HG03039 (cell line): ENCODE data around the gene ARFGEF2.
A peak's percentile ranks its signal among the peaks of the same experiment; 100 is the strongest.
"Not testable (repeated sequence)": the region's sequence is repeated elsewhere in the genome, so short reads cannot be mapped to it uniquely, and the experiment has no call there.

Experiments used
- ATAC-seq: cut with Tn5 transposase; IDR thresholded peaks from one replicate; pipeline ENCODE4 v1.9.1; 2021; ENCODE audit warnings: mild to moderate bottlenecking, moderate library complexity; ENCODE audit not compliant: unreplicated experiment

Gene ARFGEF2

DNA sequence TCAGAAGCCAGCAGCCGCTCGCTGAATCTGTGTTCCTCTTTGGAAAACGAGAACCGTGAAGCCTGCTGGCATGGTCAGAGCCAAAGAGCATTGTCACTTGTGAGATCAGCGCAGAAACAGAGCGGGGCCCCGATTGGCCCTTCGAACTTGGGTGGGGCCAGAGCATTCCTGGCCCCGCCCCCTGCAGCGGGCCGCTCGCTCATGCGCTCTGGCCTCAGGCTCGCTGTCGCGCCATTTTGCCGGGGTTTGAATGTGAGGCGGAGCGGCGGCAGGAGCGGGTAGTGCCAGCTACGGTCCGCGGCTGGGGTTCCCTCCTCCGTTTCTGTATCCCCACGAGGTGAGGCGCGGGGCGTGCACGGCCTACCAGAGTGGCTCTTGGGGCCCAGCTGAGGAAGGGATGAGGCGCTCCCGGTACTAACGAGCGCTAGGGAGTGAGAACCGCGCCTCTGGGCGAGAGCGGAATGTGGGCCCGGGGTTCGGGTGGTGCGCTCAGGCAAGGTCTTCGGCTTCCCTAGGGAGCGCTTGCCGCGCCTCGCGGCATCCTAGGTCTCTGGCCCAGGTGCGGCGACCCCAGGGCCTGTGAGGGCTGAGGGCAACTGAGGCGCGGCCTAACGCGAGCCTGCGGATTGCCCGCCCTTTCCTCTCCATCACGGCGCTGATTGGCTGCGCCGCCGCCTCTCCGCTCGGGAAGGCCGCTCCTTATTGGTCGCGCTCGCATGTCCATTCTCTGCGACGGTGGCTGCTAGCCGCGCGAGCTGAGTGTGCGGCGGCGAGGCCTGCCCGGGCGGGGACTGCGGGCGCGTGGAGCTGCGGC lies 124.8 kb downstream of the ARFGEF2 start, which contains the start of gene CSE1L:
TSS of gene CSE1L (plus strand) at position 226 of the 814 bp plus-strand sequence. CDS start 12,152 bp downstream, outside the sequence.
- peak; percentile 80 for ATAC-seq

DNA sequence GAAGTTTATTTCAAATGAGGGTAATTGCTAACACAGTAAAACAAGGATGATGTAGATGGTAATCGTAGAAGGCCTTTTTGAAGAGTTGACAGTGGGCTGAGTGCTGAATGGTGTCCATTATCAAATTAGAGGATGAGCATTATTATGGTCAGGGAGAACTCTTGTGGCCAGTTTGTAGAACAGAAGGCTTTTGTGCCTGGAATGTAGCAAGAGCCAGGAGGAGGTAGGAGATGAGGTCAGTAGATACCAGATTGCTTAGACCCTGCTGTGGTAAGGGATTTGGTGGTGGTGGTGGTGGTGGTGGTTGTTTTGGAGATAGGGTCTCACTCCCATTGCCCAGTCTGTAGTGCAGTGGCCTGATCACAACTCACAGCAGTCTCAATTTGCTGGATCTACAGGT lies 130.8 kb downstream of the ARFGEF2 start:
- no peak for ATAC-seq

DNA sequence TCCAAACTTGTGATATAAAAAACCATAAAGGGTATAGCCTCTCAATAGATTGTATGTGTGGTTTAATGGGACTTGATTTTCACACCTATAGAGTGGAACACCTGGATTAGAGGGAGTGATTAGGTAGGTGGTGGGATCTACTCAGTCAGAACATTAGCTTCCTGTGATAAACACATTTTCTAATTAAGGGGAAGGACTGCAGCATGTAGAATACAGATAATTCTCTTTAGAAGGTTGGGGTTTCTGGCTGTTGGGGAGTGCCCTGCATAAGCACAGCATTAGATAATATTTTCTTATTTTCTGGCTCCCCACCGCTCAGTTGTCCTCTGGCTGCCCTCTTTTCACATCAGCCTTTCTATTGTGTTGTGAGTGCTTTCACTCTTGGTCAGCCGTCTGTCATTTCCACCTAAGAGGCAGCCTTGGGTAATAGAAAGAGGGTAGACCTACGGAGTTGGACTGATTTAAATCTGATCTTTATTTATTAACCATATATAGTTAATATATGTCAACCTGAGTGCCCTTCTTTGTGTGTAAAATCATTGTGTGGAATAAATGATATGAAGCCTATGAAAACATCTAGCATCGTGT lies 132.6 kb downstream of the ARFGEF2 start:
- ATAC-seq, result no peak

DNA sequence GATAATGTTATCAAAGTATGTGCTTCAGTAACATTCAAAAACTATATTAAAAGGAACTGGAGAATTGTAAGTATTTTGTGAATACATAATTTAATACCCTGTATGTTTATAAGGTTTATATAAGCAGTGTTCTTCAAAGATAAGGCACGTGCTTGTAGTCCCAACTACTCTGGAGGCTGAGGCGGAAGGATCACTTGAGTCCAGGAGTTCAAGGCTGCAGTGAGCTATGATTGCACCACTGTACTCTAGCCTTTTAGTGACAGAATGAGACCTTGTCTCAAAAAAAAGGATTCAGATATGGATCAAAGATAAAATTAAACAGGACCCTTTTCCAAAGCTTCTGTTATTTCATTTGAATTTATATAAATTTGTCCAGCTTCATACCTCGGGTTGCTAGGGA lies 141.8 kb downstream of the ARFGEF2 start:
- ATAC-seq, result no peak

DNA sequence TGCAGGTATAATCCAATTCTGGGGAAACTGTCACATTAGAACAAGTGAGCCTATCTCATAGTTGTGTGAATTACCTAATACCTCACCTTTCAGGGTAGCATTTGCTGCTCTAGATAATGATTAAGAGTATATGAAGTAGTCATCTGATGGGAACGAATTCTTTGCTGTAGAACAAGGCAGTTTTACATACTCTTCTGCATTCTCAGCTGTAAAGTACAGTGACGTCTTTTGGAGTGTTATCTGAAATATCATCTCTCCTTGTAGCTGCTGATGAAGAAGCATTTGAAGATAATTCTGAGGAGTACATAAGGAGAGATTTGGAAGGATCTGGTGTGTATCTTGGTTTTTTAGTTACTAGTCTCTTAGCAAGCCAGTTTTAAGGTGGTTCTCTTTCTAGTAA lies 153.0 kb downstream of the ARFGEF2 start:
- no peak for ATAC-seq

DNA sequence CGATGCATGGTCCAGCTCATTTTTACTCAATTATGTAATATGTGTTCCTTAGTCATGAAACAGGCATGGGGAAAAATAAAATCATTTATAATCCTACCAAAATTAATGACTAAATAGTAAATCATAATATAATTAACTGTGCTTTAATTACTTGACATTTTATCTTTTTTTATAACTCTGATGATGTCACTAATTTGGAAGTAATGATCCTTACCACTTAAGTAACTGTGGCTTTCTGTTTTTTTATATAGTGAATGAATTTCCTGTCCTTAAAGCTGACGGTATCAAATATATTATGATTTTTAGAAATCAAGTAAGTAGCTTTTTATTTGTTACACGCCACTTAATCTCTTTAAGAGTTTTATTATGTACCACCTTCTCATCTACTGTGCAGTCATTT lies 156.8 kb downstream of the ARFGEF2 start:
- no peak for ATAC-seq

DNA sequence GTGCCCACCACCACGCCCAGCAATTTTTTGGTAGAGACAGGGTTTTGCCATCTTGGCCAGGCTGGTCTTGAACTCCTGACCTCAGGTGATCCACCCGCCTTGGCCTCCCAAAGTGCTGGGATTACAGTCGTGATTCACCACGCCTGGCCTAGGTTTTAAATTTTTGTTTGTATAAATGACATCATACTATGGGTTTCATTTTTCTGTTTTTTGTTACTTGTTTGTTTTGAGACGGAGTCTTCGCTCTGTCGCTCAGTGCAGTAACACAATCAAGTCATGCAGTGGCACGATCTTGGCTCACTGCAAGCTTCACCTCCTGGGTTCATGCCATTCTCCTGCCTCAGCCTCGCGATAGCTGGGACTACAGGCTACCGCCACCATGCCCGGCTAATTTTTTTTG lies 160.8 kb downstream of the ARFGEF2 start:
- ATAC-seq, result not testable (repeated sequence)
